Measurements from ENCODE around the gene TAAR9.

TAAR9 gene

GRCh38 chr6:132551214-132551613 is 13.1 kb downstream of the TAAR9 start:
- TF ChIP-seq REST (IDR thresholded peaks at IDR 0.05; ENCODE audit: low read depth) = no peak
- TF ChIP-seq ZBTB7A (IDR thresholded peaks at IDR 0.05; ENCODE audit: low read depth) = no peak
- TF ChIP-seq USF1 (IDR thresholded peaks at IDR 0.05) = no peak
- TF ChIP-seq, protein P1, sequence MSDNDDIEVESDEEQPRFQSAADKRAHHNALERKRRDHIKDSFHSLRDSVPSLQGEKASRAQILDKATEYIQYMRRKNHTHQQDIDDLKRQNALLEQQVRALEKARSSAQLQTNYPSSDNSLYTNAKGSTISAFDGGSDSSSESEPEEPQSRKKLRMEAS (IDR thresholded peaks at IDR 0.05) = no peak
- no peak for TF ChIP-seq CREB1 (IDR thresholded peaks at IDR 0.05; ENCODE audit: low read depth)
- no peak for TF ChIP-seq FOXM1 (IDR thresholded peaks at IDR 0.05; ENCODE audit: borderline replicate concordance, low read depth)
- no peak for TF ChIP-seq CEBPB (IDR thresholded peaks at IDR 0.05)
- TF ChIP-seq RAD21 (IDR thresholded peaks at IDR 0.05; ENCODE audit: low read depth) = no peak
- TF ChIP-seq TEAD4 (IDR thresholded peaks at IDR 0.05) = no peak
- no peak for TF ChIP-seq EGR1 (IDR thresholded peaks at IDR 0.05)

- TF ChIP-seq, protein P1 (IDR thresholded peaks at IDR 0.05) = no peak
- TF ChIP-seq USF1 (IDR thresholded peaks at IDR 0.05) (no peak), ZBTB7A (IDR thresholded peaks at IDR 0.05; ENCODE audit: low read depth) (no peak), TAF1 (IDR thresholded peaks at IDR 0.05; ENCODE audit: low read depth) (no peak), EP300 (IDR thresholded peaks at IDR 0.05; ENCODE audit: borderline replicate concordance) (no peak), RAD21 (IDR thresholded peaks at IDR 0.05; ENCODE audit: low read depth) (no peak), EGR1 (IDR thresholded peaks at IDR 0.05) (no peak), TCF12 (IDR thresholded peaks at IDR 0.05; ENCODE audit: low read depth) (no peak)
Observed at GRCh38 chr6:132552372-132552771, 14.3 kb downstream of the TAAR9 start, which contains the start of gene TAAR8. TSS of gene TAAR8 (plus strand) at chr6:132552672. CDS start at chr6:132552693, 21 bp downstream.

DNA sequence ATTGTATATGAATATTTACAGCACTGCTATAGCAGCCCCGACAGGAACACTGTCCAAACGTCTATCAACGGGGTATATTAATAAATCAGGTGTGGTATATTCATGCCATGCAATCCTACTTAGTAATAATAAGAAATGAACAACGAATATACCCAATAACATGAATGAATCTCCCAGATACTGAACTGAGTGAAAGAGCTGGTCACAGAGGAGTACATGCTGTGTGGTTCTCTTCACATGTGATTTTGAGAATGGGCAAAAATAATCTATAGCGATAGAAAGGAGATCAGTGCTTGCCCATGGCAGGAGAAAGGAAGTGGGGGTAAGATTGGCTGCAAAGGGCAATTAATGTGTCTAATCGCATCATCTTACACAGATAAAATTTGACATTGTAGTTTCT is 28.3 kb downstream of the TAAR9 start:
- no peak for TF ChIP-seq USF1 (IDR thresholded peaks at IDR 0.05)
- no peak for TF ChIP-seq CEBPB (IDR thresholded peaks at IDR 0.05)
- no peak for TF ChIP-seq NFIC (IDR thresholded peaks at IDR 0.05)
- TF ChIP-seq CREB1 (IDR thresholded peaks at IDR 0.05; ENCODE audit: low read depth) = no peak
- no peak for TF ChIP-seq FOXM1 (IDR thresholded peaks at IDR 0.05; ENCODE audit: borderline replicate concordance, low read depth)
- TF ChIP-seq EP300 (IDR thresholded peaks at IDR 0.05; ENCODE audit: borderline replicate concordance) = no peak
- TF ChIP-seq TAF1 (IDR thresholded peaks at IDR 0.05; ENCODE audit: low read depth) = no peak
- TF ChIP-seq TCF12 (IDR thresholded peaks at IDR 0.05; ENCODE audit: low read depth) = no peak
- TF ChIP-seq, protein P1 (IDR thresholded peaks at IDR 0.05) = no peak
- no peak for TF ChIP-seq ZBTB7A (IDR thresholded peaks at IDR 0.05; ENCODE audit: low read depth)
- no peak for TF ChIP-seq TEAD4 (IDR thresholded peaks at IDR 0.05)
- no peak for TF ChIP-seq EGR1 (IDR thresholded peaks at IDR 0.05)

DNA sequence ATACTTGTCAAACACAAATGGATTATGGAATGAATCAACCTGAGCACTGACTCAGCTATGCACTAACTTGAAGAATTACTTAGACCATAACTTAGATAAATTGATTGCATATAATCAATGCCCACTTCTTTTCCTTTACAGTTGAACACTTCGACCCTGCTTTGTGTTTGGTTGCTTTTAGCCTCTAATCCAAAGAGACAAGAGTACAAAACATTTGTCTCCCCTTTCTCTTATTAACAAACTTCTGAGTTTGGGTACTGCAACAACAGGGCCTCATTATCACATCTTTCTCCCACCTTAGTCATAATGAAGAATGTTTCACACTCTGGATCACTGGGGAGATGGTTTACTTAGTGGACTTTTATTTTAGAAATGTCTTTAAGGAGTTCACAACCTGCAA is 29.5 kb downstream of the TAAR9 start:
- TF ChIP-seq CEBPB (IDR thresholded peaks at IDR 0.05) = no peak
- TF ChIP-seq ZBTB7A (IDR thresholded peaks at IDR 0.05; ENCODE audit: low read depth) = no peak
- TF ChIP-seq YY1 (IDR thresholded peaks at IDR 0.05; ENCODE audit: low read depth) = no peak
- no peak for TF ChIP-seq TCF12 (IDR thresholded peaks at IDR 0.05; ENCODE audit: low read depth)
- no peak for TF ChIP-seq REST (IDR thresholded peaks at IDR 0.05; ENCODE audit: low read depth)
- no peak for TF ChIP-seq FOXM1 (IDR thresholded peaks at IDR 0.05; ENCODE audit: borderline replicate concordance, low read depth)
- no peak for TF ChIP-seq EP300 (IDR thresholded peaks at IDR 0.05; ENCODE audit: borderline replicate concordance)
- no peak for TF ChIP-seq EGR1 (IDR thresholded peaks at IDR 0.05)
- TF ChIP-seq CREB1 (IDR thresholded peaks at IDR 0.05; ENCODE audit: low read depth) = no peak
- TF ChIP-seq USF1 (IDR thresholded peaks at IDR 0.05) = no peak
- TF ChIP-seq RAD21 (IDR thresholded peaks at IDR 0.05; ENCODE audit: low read depth) = no peak
- no peak for TF ChIP-seq NFIC (IDR thresholded peaks at IDR 0.05)

- TF ChIP-seq USF1 (IDR thresholded peaks at IDR 0.05) (no peak), EP300 (IDR thresholded peaks at IDR 0.05; ENCODE audit: borderline replicate concordance) (no peak), TCF12 (IDR thresholded peaks at IDR 0.05; ENCODE audit: low read depth) (no peak), TAF1 (IDR thresholded peaks at IDR 0.05; ENCODE audit: low read depth) (no peak), CEBPB (IDR thresholded peaks at IDR 0.05) (no peak), REST (IDR thresholded peaks at IDR 0.05; ENCODE audit: low read depth) (no peak), TEAD4 (IDR thresholded peaks at IDR 0.05) (no peak), RAD21 (IDR thresholded peaks at IDR 0.05; ENCODE audit: low read depth) (no peak), YY1 (IDR thresholded peaks at IDR 0.05; ENCODE audit: low read depth) (no peak), NFIC (IDR thresholded peaks at IDR 0.05) (no peak), CREB1 (IDR thresholded peaks at IDR 0.05; ENCODE audit: low read depth) (no peak), FOXM1 (IDR thresholded peaks at IDR 0.05; ENCODE audit: borderline replicate concordance, low read depth) (no peak), EGR1 (IDR thresholded peaks at IDR 0.05) (no peak), ZBTB7A (IDR thresholded peaks at IDR 0.05; ENCODE audit: low read depth) (no peak)
- TF ChIP-seq, protein P1 (IDR thresholded peaks at IDR 0.05) = no peak
Observed at GRCh38 chr6:132568611-132569010, 30.5 kb downstream of the TAAR9 start.

Measured in Ishikawa (cell line).